ENCODE data around the gene GMEB1. TPM values are rescaled to one million over a fixed set of nuclear protein-coding genes. Genes with fewer than 3 reads are reported as not detected.

Gene GMEB1
- total RNA-seq, 2 experiments from 2014 or later = 21.4 to 21.8 TPM

Other genes starting within 250 kb of the GMEB1 start
- 100 to 1,000 TPM; 120 to 127 TPM for gene RCC1, start 162.7 kb upstream of the GMEB1 start, total RNA-seq
- gene TRNAU1AP, start 115.7 kb upstream of the GMEB1 start, total RNA-seq = 10 to 100 TPM; 40.9 to 42.9 TPM
- not detected for gene RAB42, start 76.5 kb upstream of the GMEB1 start, total RNA-seq
- gene TAF12, start 25.7 kb upstream of the GMEB1 start, total RNA-seq = 10 to 100 TPM; 31.0 to 31.2 TPM
- not detected for gene RNU11, start 20.2 kb upstream of the GMEB1 start, total RNA-seq
- 10 to 100 TPM; 88.6 to 91.0 TPM for gene YTHDF2, start 68.2 kb downstream of the GMEB1 start, total RNA-seq
- not detected for gene OPRD1, start 143.4 kb downstream of the GMEB1 start, total RNA-seq
- 10 to 100 TPM; 70.3 to 79.4 TPM for gene EPB41, start 245.8 kb downstream of the GMEB1 start, total RNA-seq

Data from activated CD8-positive, alpha-beta memory T cell treated with anti-CD3 and anti-CD28 coated beads for 36 hours (primary cell).